Osteocyte (in vitro differentiated cells): ENCODE measurements around the gene ACTN4. TPM values are rescaled to one million over a fixed set of nuclear protein-coding genes. Genes with fewer than 3 reads are reported as not detected.

Experiments used
- DNase-seq: peaks from one replicate; pipeline ENCODE4 v3.0.0; 2021; ENCODE audit warnings: mixed read lengths; ENCODE audit not compliant: unreplicated experiment; ENCODE audit errors: extremely low spot score
- H3K27ac Mint-ChIP-seq: one replicate; pipeline ENCODE4 v1.8.0; 2021; ENCODE audit warnings: mild to moderate bottlenecking, mixed read lengths; ENCODE audit not compliant: unreplicated experiment
- H3K27me3 Mint-ChIP-seq: one replicate; pipeline ENCODE4 v1.8.0; 2021; ENCODE audit warnings: mixed read lengths; ENCODE audit not compliant: unreplicated experiment
- H3K36me3 Mint-ChIP-seq: one replicate; pipeline ENCODE4 v1.8.0; 2021; ENCODE audit warnings: mixed read lengths; ENCODE audit not compliant: unreplicated experiment
- H3K4me1 Mint-ChIP-seq: one replicate; pipeline ENCODE4 v1.8.0; 2021; ENCODE audit warnings: mixed read lengths; ENCODE audit not compliant: unreplicated experiment
- H3K4me3 Mint-ChIP-seq: one replicate; pipeline ENCODE4 v1.8.0; 2021; ENCODE audit warnings: mild to moderate bottlenecking, moderate library complexity, mixed read lengths; ENCODE audit not compliant: unreplicated experiment
- H3K9me3 Mint-ChIP-seq: one replicate; pipeline ENCODE4 v1.8.0; 2021; ENCODE audit warnings: mixed read lengths; ENCODE audit not compliant: unreplicated experiment
- CTCF ChIP-seq: fragments of 200-600 bp; sonication (generic); IDR thresholded peaks from 2 replicates; pipeline ENCODE4 v1.5.0; 2021; ENCODE audit warnings: antibody characterized with exemption, mild to moderate bottlenecking, moderate library complexity
- total RNA-seq: library from RNA; stranded (reverse); gene quantifications from 2 replicates; pipeline ENCODE4 v1.2.1, GENCODE V29; 2021

ACTN4 gene
- total RNA-seq, 1 donor from 2014 or later = 525 TPM

GRCh38 chr19:38727306-38727867, 79.9 kb downstream of the ACTN4 start:
- TF ChIP-seq CTCF = no peak
- Mint-ChIP-seq H3K4me1 (peaks cover 6% of the 10 kb centered on the region), H3K27ac (no peak overlapping the region), H3K9me3 (no peaks in the 10 kb centered on the region), H3K27me3 (no peaks in the 10 kb centered on the region), H3K4me3 (no peak overlapping the region), H3K36me3 (peaks cover 26% of the 10 kb centered on the region)
- DNase-seq = no peak

- Mint-ChIP-seq H3K27ac (peak overlapping the region; percentile 34), H3K36me3 (peaks cover 25% of the 10 kb centered on the region), H3K9me3 (no peaks in the 10 kb centered on the region), H3K4me3 (no peak overlapping the region), H3K27me3 (no peaks in the 10 kb centered on the region), H3K4me1 (peaks cover 8% of the 10 kb centered on the region)
- no peak for TF ChIP-seq CTCF
- DNase-seq = no peak
These were observed 80.6 kb downstream of the ACTN4 start for GRCh38 chr19:38727868-38728660.

GRCh38 chr19:38728752-38729541, 81.5 kb downstream of the ACTN4 start:
- DNase-seq = no peak
- TF ChIP-seq CTCF = no peak
- Mint-ChIP-seq H3K9me3 (no peaks in the 10 kb centered on the region), H3K4me3 (no peak overlapping the region), H3K27me3 (no peaks in the 10 kb centered on the region), H3K36me3 (peaks cover 25% of the 10 kb centered on the region), H3K27ac (no peak overlapping the region), H3K4me1 (peaks cover 9% of the 10 kb centered on the region)

- Mint-ChIP-seq H3K9me3 (no peaks in the 10 kb centered on the region), H3K4me1 (peaks cover 18% of the 10 kb centered on the region), H3K27me3 (no peaks in the 10 kb centered on the region), H3K27ac (peak overlapping the region; percentile 76), H3K36me3 (peaks cover 25% of the 10 kb centered on the region), H3K4me3 (no peak overlapping the region)
- peak; percentile 92 for DNase-seq
- peak; percentile 79 for TF ChIP-seq CTCF
These were observed 82.4 kb downstream of the ACTN4 start for GRCh38 chr19:38729653-38730469.
